Ovary (tissue), 9 donors: ENCODE measurements around the gene RANBP2. TPM values are rescaled to one million over a fixed set of nuclear protein-coding genes. Genes with fewer than 3 reads are reported as not detected.

Experiments
- DNase-seq, 5 donors: peaks; one replicate each; pipeline ENCODE4 v3.0.0-alpha.2; 2019 to 2020
- H3K27ac ChIP-seq, 2 donors: fragments of 200-600 bp; one replicate each; pipeline versions ENCODE4 v1.5.1 to v1.8.0; 2019 to 2022
- H3K27me3 ChIP-seq: fragments of 200-600 bp; one replicate; pipeline ENCODE4 v1.8.0; 2022
- H3K36me3 ChIP-seq: fragments of 200-600 bp; sonication (generic); one replicate; pipeline ENCODE4 v1.5.1; 2019
- H3K4me1 ChIP-seq: one replicate; pipeline ENCODE4 v1.8.1; 2013; ENCODE audit warnings: mild to moderate bottlenecking, moderate library complexity; ENCODE audit not compliant: insufficient read depth
- H3K4me3 ChIP-seq: fragments of 200-600 bp; sonication (generic); one replicate; pipeline ENCODE4 v1.5.1; 2017
- H3K9me3 ChIP-seq, 2 donors: fragments of 200-600 bp in 1 of 2; sonication (generic) in 1 of 2; one replicate each; pipeline versions ENCODE4 v1.5.1 to v1.8.1; 2013 to 2019; ENCODE audit warnings: mild to moderate bottlenecking in 1 of 2, moderate library complexity in 1 of 2
- EP300 ChIP-seq: sonication (generic); formaldehyde crosslinking; IDR thresholded peaks from one replicate; pipeline ENCODE4 v1.6.1; 2017; ENCODE audit warnings: antibody characterized with exemption
- POLR2A ChIP-seq: fragments of 450-650 bp; IDR thresholded peaks from one replicate; pipeline ENCODE4 v1.6.1; 2017; ENCODE audit warnings: antibody characterized with exemption, mild to moderate bottlenecking, moderate library complexity
- WGBS, 3 donors: extraction: QIAGEN DNeasy Blood & Tissue Kit in 1 of 3; methylation state at CpG; one replicate each; pipeline versions ENCODE4 v1.1.5 to v1.1.7; 2013 to 2017; 5-methylcytosine and 5-hydroxymethylcytosine counted together
- intact Hi-C, 4 donors: fragments of 100-400 bp; cut with DNase I; formaldehyde crosslinking; loops; one replicate each; pipeline versions ENCODE4 v1.11.0 to v1.15.1; 2022 to 2023
- polyA plus RNA-seq, 2 donors: library from polyadenylated mRNA; stranded (reverse); fragments of 200-250 nt in 1 of 2; fragments of 350-450 nt in 1 of 2; fragmentation: Illumina TruSeq in 1 of 2; extraction: RNeasy Lipid Tissue Mini Kit (QIAGEN cat#74804) in 1 of 2; gene quantifications; one replicate each; pipeline ENCODE4 v1.2.3, GENCODE V29; 2013 to 2014
- total RNA-seq, 7 donors: library from RNA; depleted of rRNA in 2 of 7; stranded (reverse); fragments of >200 nt in 2 of 7; fragmentation: NEBNext Ultra II Directional in 3 of 7; extraction: Animal tissue kit (Norgen Biotek cat#: 25700) in 3 of 7; gene quantifications; one replicate each; pipeline versions ENCODE4 v1.1.0 to v1.2.4, GENCODE V29; 2016 to 2023
- TF ChIP-seq, protein P1 (sequence below), 3 donors: fragments of 450-650 bp in 2 of 3; fragments of 200-600 bp in 1 of 3; IDR thresholded peaks; one replicate each; pipeline versions ENCODE4 v1.5.1 to v1.8.0; 2016 to 2022; ENCODE audit warnings: antibody characterized with exemption in 3 of 3, mild to moderate bottlenecking in 1 of 3
- donor health status: DM: no; HTN: no; CAD: no; lungs with moderate emphysema.
- donor health status: DM: no; HTN: no; CAD: no.
- donor health status: Bipolar disorder and iron deficiency.
- donor health status: DM: yes; HTN: yes; CAD: no.
- donor health status: DM: no; HTN: no; CAD: no.
- donor health status: DM: yes; HTN: yes; CAD: no.

Gene RANBP2
- total and polyA plus RNA-seq, 9 donors: 14.5 to 95.6 (median 86.6) TPM

DNA sequence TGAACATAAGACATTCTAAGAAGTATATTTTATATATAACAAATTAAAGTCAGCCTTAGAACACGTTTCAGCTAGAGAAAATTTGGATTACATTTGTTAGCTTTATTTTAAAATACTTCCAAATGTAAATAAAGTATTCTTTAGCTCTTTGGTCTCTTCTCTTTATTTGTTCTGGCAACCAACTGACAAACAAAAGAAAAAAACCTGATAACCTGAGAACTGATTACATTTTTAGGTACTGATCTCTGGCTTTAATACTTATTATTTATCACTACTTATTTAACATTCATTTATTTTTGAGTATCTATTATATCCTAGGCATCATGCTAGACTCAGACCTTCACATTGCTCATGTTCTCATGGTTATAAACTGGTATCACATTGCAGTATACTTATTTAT, 85.8 kb downstream of the RANBP2 start:
- Histone ChIP-seq H3K4me3 (no peak overlapping the region), H3K36me3 (no peaks in the 10 kb centered on the region), H3K27ac (no peak overlapping the region), H3K9me3 (peaks cover 0 to 4% of the 10 kb centered on the region in 2 donors), H3K4me1 (no peaks in the 10 kb centered on the region), H3K27me3 (no peaks in the 10 kb centered on the region)
- 23 to 47% (median 41%) methylated on average over 1 of the region's 1 CpG for WGBS, 3 donors
- intact Hi-C loops: no loop called here
- no peak for TF ChIP-seq POLR2A
- TF ChIP-seq, protein P1, sequence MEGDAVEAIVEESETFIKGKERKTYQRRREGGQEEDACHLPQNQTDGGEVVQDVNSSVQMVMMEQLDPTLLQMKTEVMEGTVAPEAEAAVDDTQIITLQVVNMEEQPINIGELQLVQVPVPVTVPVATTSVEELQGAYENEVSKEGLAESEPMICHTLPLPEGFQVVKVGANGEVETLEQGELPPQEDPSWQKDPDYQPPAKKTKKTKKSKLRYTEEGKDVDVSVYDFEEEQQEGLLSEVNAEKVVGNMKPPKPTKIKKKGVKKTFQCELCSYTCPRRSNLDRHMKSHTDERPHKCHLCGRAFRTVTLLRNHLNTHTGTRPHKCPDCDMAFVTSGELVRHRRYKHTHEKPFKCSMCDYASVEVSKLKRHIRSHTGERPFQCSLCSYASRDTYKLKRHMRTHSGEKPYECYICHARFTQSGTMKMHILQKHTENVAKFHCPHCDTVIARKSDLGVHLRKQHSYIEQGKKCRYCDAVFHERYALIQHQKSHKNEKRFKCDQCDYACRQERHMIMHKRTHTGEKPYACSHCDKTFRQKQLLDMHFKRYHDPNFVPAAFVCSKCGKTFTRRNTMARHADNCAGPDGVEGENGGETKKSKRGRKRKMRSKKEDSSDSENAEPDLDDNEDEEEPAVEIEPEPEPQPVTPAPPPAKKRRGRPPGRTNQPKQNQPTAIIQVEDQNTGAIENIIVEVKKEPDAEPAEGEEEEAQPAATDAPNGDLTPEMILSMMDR (IDR thresholded peaks at IDR 0.05): no peak
- TF ChIP-seq EP300: no peak
- no peak for DNase-seq

DNA sequence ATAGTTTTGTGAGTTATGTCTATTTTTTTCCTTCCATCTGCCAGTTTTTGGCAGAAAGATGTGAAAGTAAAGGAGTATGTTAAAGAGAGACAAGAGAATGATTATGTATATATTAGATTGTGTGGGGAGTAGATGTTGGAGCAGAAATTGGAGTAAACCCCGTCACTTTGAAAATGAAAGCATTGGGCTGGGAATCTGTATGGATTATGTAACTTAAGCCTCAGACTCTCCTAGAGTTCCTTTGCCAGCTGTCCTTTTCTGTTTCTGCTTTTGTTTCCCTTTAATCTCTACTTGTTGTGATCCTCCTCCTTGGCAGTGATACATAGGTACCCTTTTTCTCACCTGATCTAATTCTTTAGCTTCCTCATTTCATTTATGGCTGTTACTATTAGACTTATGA, 86.5 kb downstream of the RANBP2 start:
- no peaks in the 10 kb centered on the region for H3K36me3 ChIP-seq
- no peaks in the 10 kb centered on the region for H3K4me1 ChIP-seq
- WGBS, 3 donors: 67 to 75% (median 69%) methylated on average over 1 of the region's 1 CpG
- intact Hi-C loops: no loop called here
- no peak overlapping the region for H3K27ac ChIP-seq
- no peak overlapping the region for H3K4me3 ChIP-seq
- TF ChIP-seq EP300 (no peak), POLR2A (no peak)
- TF ChIP-seq, protein P1 (IDR thresholded peaks at IDR 0.05): no peak
- peaks cover 0 to 4% of the 10 kb centered on the region in 2 donors for H3K9me3 ChIP-seq
- no peak for DNase-seq
- H3K27me3 ChIP-seq: no peaks in the 10 kb centered on the region

DNA sequence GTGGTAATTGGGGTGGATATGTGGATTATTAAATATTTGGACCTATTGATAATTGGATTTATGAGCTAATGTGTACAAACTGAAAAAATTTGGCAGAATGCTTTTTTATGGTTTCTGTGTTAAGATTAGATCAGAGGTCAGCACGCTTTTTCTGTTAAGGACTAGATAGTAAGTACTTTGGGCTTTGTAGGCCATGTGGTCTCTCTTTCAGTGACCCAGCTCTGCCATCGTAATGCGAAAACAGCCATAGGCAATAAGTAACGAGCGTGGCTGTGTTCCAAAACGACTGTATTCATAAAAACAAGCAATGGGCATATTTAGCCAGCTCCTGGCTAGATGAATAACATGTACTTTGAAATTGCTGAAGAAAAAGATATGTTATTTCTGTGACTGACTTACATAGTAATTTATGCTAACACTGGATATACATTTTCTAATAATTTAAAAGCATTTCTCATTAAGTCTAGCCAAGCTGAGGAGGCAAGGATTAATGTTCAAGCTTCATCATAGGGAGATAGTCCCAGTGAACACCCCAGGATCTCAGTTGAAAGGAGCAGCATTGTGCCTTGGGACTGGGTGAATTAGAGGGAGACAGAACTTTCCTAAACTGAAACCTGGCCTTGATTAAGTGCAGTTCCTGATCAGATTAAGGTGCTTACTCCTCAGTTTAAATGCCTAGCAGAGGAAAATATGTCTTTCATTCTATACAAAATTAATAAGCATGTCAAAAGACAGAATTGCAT, 87.3 kb downstream of the RANBP2 start:
- TF ChIP-seq, protein P1 (IDR thresholded peaks at IDR 0.05): no peak
- TF ChIP-seq POLR2A (no peak), EP300 (no peak)
- intact Hi-C loops: no loop called here
- no peak overlapping the region for H3K4me3 ChIP-seq
- WGBS, 3 donors: 87 to 91% (median 88%) methylated on average over 6 of the region's 6 CpGs
- no peaks in the 10 kb centered on the region for H3K4me1 ChIP-seq
- DNase-seq: no peak
- H3K36me3 ChIP-seq: no peaks in the 10 kb centered on the region
- peaks cover 0 to 4% of the 10 kb centered on the region in 2 donors for H3K9me3 ChIP-seq
- no peaks in the 10 kb centered on the region for H3K27me3 ChIP-seq
- H3K27ac ChIP-seq: no peak overlapping the region

DNA sequence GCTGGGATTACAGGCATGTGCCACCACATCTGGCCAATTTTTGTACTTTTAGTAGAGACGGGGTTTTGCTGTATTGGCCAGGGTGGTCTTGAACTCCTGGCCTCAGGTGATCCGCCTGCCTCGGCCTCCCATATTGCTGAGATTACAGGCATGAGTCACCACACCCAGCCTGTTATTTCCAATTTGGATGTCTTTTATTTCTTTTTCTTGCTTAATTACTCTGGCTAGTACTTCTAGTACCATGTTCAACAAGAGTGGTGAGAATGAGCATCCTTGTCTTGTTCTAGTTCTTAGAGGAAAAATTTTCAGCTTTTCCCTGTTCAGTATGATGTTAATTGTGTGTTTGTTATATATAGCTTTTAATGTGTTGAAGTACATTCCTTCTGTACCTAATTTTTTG, 90.7 kb downstream of the RANBP2 start:
- H3K4me3 ChIP-seq: no peak overlapping the region
- DNase-seq: no peak
- peaks cover 0 to 4% of the 10 kb centered on the region in 2 donors for H3K9me3 ChIP-seq
- H3K36me3 ChIP-seq: no peaks in the 10 kb centered on the region
- H3K27ac ChIP-seq: no peak overlapping the region
- TF ChIP-seq POLR2A: no peak
- TF ChIP-seq, protein P1 (IDR thresholded peaks at IDR 0.05): no peak
- no peak for TF ChIP-seq EP300
- H3K27me3 ChIP-seq: no peaks in the 10 kb centered on the region
- 93 to 98% (median 97%) methylated on average over 3 of the region's 3 CpGs for WGBS, 3 donors
- intact Hi-C loops: no loop called here
- no peaks in the 10 kb centered on the region for H3K4me1 ChIP-seq
